Left ventricle myocardium inferior (tissue), 1 donor: ENCODE results near the gene APBB1IP. TPM values are rescaled to one million over a fixed set of nuclear protein-coding genes. Genes with fewer than 3 reads are reported as not detected.

ENCODE experiments used
- DNase-seq: peaks from one replicate; pipeline ENCODE4 v3.0.0-alpha.2; 2020
- H3K27ac ChIP-seq: fragments of 200-600 bp; replicated peaks from 2 replicates; pipeline ENCODE4 v1.8.0; 2021
- H3K27me3 ChIP-seq: fragments of 200-600 bp; 2 replicates; pipeline ENCODE4 v1.8.0; 2021; ENCODE audit warnings: low read depth
- H3K36me3 ChIP-seq: fragments of 200-600 bp; 2 replicates; pipeline ENCODE4 v1.8.0; 2021
- H3K4me1 ChIP-seq: fragments of 200-600 bp; 2 replicates; pipeline ENCODE4 v1.8.0; 2021
- H3K4me3 ChIP-seq: fragments of 200-600 bp; 2 replicates; pipeline ENCODE4 v1.8.0; 2021; ENCODE audit warnings: mild to moderate bottlenecking, moderate library complexity
- H3K9me3 ChIP-seq: fragments of 200-600 bp; replicated peaks from 2 replicates; pipeline ENCODE4 v1.8.0; 2021
- CTCF ChIP-seq: fragments of 200-600 bp; IDR thresholded peaks from 2 replicates; pipeline ENCODE4 v1.8.0; 2021; ENCODE audit warnings: antibody characterized with exemption, mild to moderate bottlenecking, borderline replicate concordance
- intact Hi-C: fragments of 100-400 bp; cut with micrococcal nuclease; formaldehyde crosslinking; loops from one replicate; pipeline ENCODE4 v1.11.0; 2022
- total RNA-seq: library from RNA; stranded (reverse); fragmentation: NEBNext Ultra II Directional; extraction: Animal tissue kit (Norgen Biotek cat#: 25700); gene quantifications from one replicate; pipeline ENCODE4 v1.2.1, GENCODE V29; 2021
- donor health status: DM: no; HTN: yes; CAD: no; lungs with severe emphysema.

APBB1IP gene
- total RNA-seq, 1 donor from 2014 or later = 2.6 TPM

GRCh38 chr10:26422977-26423376 is 15.2 kb upstream of the APBB1IP start:
- TF ChIP-seq CTCF = no peak
- no peaks in the 10 kb centered on the region for H3K36me3 ChIP-seq
- no peaks in the 10 kb centered on the region for H3K4me1 ChIP-seq
- H3K9me3 ChIP-seq = peaks cover 12% of the 10 kb centered on the region
- peaks cover 9% of the 10 kb centered on the region for H3K27me3 ChIP-seq
- intact Hi-C loops = no loop called here
- H3K27ac ChIP-seq = no peak overlapping the region
- H3K4me3 ChIP-seq = no peak overlapping the region
- DNase-seq = no peak

- Histone ChIP-seq H3K27me3 (peaks cover 9% of the 10 kb centered on the region), H3K27ac (no peak overlapping the region), H3K36me3 (no peaks in the 10 kb centered on the region), H3K4me1 (no peaks in the 10 kb centered on the region), H3K9me3 (peaks cover 12% of the 10 kb centered on the region), H3K4me3 (no peak overlapping the region)
- no peak for TF ChIP-seq CTCF
- intact Hi-C loops = no loop called here
- DNase-seq = no peak
Measured at GRCh38 chr10:26423722-26424121, 14.4 kb upstream of the APBB1IP start.

GRCh38 chr10:26430641-26431163 is 7.4 kb upstream of the APBB1IP start:
- no peak overlapping the region for H3K27ac ChIP-seq
- H3K4me1 ChIP-seq = no peaks in the 10 kb centered on the region
- H3K36me3 ChIP-seq = no peaks in the 10 kb centered on the region
- H3K4me3 ChIP-seq = no peak overlapping the region
- H3K27me3 ChIP-seq = peaks cover 14% of the 10 kb centered on the region
- TF ChIP-seq CTCF = no peak
- intact Hi-C loops = no loop called here
- peaks cover 4% of the 10 kb centered on the region for H3K9me3 ChIP-seq
- no peak for DNase-seq

- H3K36me3 ChIP-seq = no peaks in the 10 kb centered on the region
- intact Hi-C loops = no loop called here
- H3K27me3 ChIP-seq = peaks cover 37% of the 10 kb centered on the region
- no peak for DNase-seq
- H3K27ac ChIP-seq = no peak overlapping the region
- H3K4me3 ChIP-seq = no peak overlapping the region
- no peaks in the 10 kb centered on the region for H3K4me1 ChIP-seq
- TF ChIP-seq CTCF = no peak
- H3K9me3 ChIP-seq = peaks cover 4% of the 10 kb centered on the region
Measured at GRCh38 chr10:26432938-26433337, 5.2 kb upstream of the APBB1IP start.

- Histone ChIP-seq H3K36me3 (no peaks in the 10 kb centered on the region), H3K9me3 (peaks cover 4% of the 10 kb centered on the region), H3K4me1 (peaks cover 7% of the 10 kb centered on the region), H3K27me3 (peaks cover 59% of the 10 kb centered on the region), H3K27ac (no peak overlapping the region), H3K4me3 (no peak overlapping the region)
- intact Hi-C loops = no loop called here
- DNase-seq = no peak
- no peak for TF ChIP-seq CTCF
Measured at GRCh38 chr10:26435852-26436251, 2.3 kb upstream of the APBB1IP start.
